ENCODE measurements around the gene UBE2D4. TPM values are rescaled to one million over a fixed set of nuclear protein-coding genes. Genes with fewer than 3 reads are reported as not detected.

The UBE2D4 gene
- total and polyA plus RNA-seq, 2 donors (not counting 3 experiments of a cell fraction or from before 2014, with no cell fraction given) = 11.3 to 19.8 TPM

- dilution Hi-C loops (cut with MboI; ENCODE audit: extremely low pct_ligation_motif_present, low sequenced_read_pairs) = no loop called here
- H3K79me2 ChIP-seq (ENCODE audit: control insufficient read depth, insufficient read depth, low read length) = peaks cover 34% of the 10 kb centered on the region
- POLR2A ChIA-PET = no interaction called here
Observed at GRCh38 chr7:43906331-43907010, 19.8 kb upstream of the UBE2D4 start, which contains the start of gene URGCP. TSS of gene URGCP (minus strand) at chr7:43906596. CDS start at chr7:43906575, 21 bp downstream.

More at GRCh38 chr7:43906331-43907010, 19.8 kb upstream of the UBE2D4 start, which contains the start of gene URGCP:
- H3K9me1 ChIP-seq (replicated peaks; ENCODE audit: control insufficient read depth, extremely low read depth, insufficient read depth, low read length) = no peaks in the 10 kb centered on the region
- CTCF ChIA-PET = no interaction called here
- intact Hi-C loops (cut with micrococcal nuclease) = loop anchor here (1.0 to 5.0 kb wide), 3 partner anchors 20 to 334 kb away; partner anchors contain the start of genes MRPS24 and UBE2D4
- peaks cover 8% of the 10 kb centered on the region for H3K4me1 ChIP-seq (ENCODE audit: control insufficient read depth, extremely low read depth, insufficient read depth, low read length)
- peak within 1 kb of the TSS; percentile 68 for H3K9ac ChIP-seq (replicated peaks; ENCODE audit: extremely low read depth, insufficient read depth, low read length)
- FAIRE-seq = no peak
- peak; percentile 26 for DNase-seq (ENCODE audit: low read depth, low spot score)
- H3K36me3 ChIP-seq (ENCODE audit: control insufficient read depth in 2 of 2, extremely low read depth in 1 of 2, insufficient read depth in 2 of 2, low read length in 2 of 2) = no peaks in the 10 kb centered on the region
- BruUV-seq (replicated peaks) = no TSS peak
- H3K4me2 ChIP-seq (ENCODE audit: insufficient read depth, low read length) = peak within 1 kb of the TSS; percentile 90
- no peaks in the 10 kb centered on the region for H3K9me3 ChIP-seq (replicated peaks; ENCODE audit: control insufficient read depth, insufficient read depth, low read length)
- H3K27ac ChIP-seq (ENCODE audit: insufficient read depth, low read depth, low read length) = peak within 1 kb of the TSS; percentile 19
- TF ChIP-seq FOS (IDR thresholded peaks at IDR 0.05; ENCODE audit: borderline replicate concordance, insufficient read depth, low read length) (no peak), EZH2 (IDR thresholded peaks at IDR 0.05; ENCODE audit: borderline replicate concordance, low read depth, low read length, severe bottlenecking) (no peak), CTCF (IDR thresholded peaks at IDR 0.05; ENCODE audit: extremely low read depth in 1 of 2, insufficient read depth in 1 of 2, low read depth in 1 of 2, low read length in 2 of 2) (no peak), POLR2A (IDR thresholded peaks at IDR 0.05; ENCODE audit: low read depth, low read length) (peak; percentile 75), POLR2AphosphoS5 (IDR thresholded peaks at IDR 0.05; ENCODE audit: insufficient read depth, low read depth, low read length) (peak; percentile 65)
- H3K27me3 ChIP-seq (ENCODE audit: control insufficient read depth in 2 of 2, insufficient read depth in 2 of 2, low read length in 2 of 2) = no peaks in the 10 kb centered on the region
- H2AFZ ChIP-seq (ENCODE audit: low read depth, low read length) = peak within 1 kb of the TSS; percentile 97
- H3K4me3 ChIP-seq (replicated peaks in 1 of 3; ENCODE audit: insufficient read depth in 1 of 3, low read depth in 1 of 3, low read length in 3 of 3) = peak within 1 kb of the TSS; percentile 59 to 72 (median 69)
- H4K20me1 ChIP-seq (replicated peaks; ENCODE audit: control insufficient read depth, extremely low read depth, insufficient read depth, low read length) = no peaks in the 10 kb centered on the region

Data from endothelial cell of umbilical vein (primary cell).